Activated T-cell treated with anti-CD3 and anti-CD28 coated beads, Interleukin-2, amount 50 U/mL, for 24 hours (primary cell): Measurements from ENCODE around the gene UTP25.
A peak's percentile ranks its signal among the peaks of the same experiment; 100 is the strongest.

ENCODE experiments used
- DNase-seq: peaks from one replicate; pipeline ENCODE4 v3.0.0-alpha.2; 2020
- H3K27ac Mint-ChIP-seq: 2 replicates; pipeline ENCODE4 v1.8.0; 2020; ENCODE audit warnings: mild to moderate bottlenecking, mixed read lengths
- H3K27me3 Mint-ChIP-seq: 2 replicates; pipeline ENCODE4 v1.8.0; 2020; ENCODE audit warnings: mixed read lengths
- H3K36me3 Mint-ChIP-seq: 2 replicates; pipeline ENCODE4 v1.8.0; 2020; ENCODE audit warnings: low read depth, mixed read lengths
- H3K4me1 Mint-ChIP-seq: 2 replicates; pipeline ENCODE4 v1.8.0; 2020; ENCODE audit warnings: low read depth, mixed read lengths
- H3K4me3 Mint-ChIP-seq: 2 replicates; pipeline ENCODE4 v1.8.0; 2020; ENCODE audit warnings: mild to moderate bottlenecking, moderate library complexity, mixed read lengths
- H3K9me3 Mint-ChIP-seq: 2 replicates; pipeline ENCODE4 v1.8.0; 2020; ENCODE audit warnings: mixed read lengths

Gene UTP25

DNA sequence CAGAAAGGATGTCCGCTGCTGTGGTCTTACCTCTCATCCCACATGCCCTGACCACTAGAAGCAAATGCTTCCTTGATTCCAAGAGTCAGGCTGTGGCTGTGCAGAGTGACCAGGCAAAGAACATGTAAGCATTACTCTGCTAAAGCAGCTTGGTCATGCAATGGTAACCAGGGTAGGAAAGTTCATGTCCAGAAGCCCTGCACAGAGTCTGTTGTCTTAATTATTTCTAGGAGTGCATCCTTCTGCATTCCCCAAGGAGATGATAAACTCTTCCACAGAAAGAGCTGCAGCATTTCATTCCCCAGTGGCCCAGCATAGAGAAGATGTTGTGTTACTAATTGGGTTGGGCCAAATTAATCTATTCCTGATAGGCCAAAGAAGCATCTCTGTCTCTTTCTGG is 10.1 kb upstream of the UTP25 start:
- Mint-ChIP-seq H3K4me3 (no peak overlapping the region), H3K27ac (no peak overlapping the region), H3K36me3 (no peaks in the 10 kb centered on the region), H3K4me1 (peaks cover 10% of the 10 kb centered on the region), H3K9me3 (no peaks in the 10 kb centered on the region), H3K27me3 (peaks cover 22% of the 10 kb centered on the region)
- no peak for DNase-seq

DNA sequence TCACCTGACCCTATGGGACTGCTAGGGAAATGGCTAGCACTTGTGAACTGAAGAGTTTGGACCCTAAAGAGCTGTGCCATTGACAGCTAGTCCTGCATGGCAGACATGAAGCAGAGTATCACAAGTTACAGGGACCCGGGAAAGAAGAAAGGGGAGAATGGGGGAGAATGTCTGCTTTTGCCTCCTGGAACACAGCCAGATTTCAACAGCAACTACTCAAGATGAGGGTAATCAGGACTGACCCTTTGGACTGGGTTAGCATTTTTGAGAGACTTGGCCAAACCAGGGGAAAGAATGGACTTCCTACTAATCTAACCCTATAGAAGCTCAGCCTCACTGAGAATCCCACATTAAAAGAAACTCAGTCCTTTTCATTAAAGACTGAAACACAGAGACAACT is 8.7 kb upstream of the UTP25 start:
- H3K4me3 Mint-ChIP-seq, result no peak overlapping the region
- H3K27ac Mint-ChIP-seq, result no peak overlapping the region
- no peak for DNase-seq
- peaks cover 25% of the 10 kb centered on the region for H3K27me3 Mint-ChIP-seq
- H3K9me3 Mint-ChIP-seq, result no peaks in the 10 kb centered on the region
- peaks cover 19% of the 10 kb centered on the region for H3K4me1 Mint-ChIP-seq
- no peaks in the 10 kb centered on the region for H3K36me3 Mint-ChIP-seq

DNA sequence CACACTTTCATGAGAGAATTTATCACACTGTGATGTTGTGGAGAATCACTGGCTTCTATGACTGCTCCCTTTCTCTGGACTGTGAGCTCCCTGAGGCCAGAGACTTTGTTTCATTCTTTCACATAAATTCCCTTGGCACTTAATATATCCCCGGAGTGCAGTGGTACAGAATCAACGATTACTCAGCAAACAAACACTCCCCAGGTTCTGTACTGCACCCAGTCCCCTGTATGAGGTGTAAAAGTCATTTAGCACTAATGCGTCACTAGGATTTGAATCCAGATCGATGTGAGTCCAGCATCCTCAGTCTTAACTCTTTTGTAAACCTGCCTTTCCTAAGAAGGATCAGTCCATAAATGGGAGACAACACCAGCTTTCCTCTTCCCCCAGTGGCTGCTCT is 6.8 kb upstream of the UTP25 start:
- Mint-ChIP-seq H3K27ac (no peak overlapping the region), H3K36me3 (no peaks in the 10 kb centered on the region), H3K9me3 (no peaks in the 10 kb centered on the region), H3K4me3 (no peak overlapping the region), H3K4me1 (peaks cover 13% of the 10 kb centered on the region), H3K27me3 (peaks cover 25% of the 10 kb centered on the region)
- no peak for DNase-seq

DNA sequence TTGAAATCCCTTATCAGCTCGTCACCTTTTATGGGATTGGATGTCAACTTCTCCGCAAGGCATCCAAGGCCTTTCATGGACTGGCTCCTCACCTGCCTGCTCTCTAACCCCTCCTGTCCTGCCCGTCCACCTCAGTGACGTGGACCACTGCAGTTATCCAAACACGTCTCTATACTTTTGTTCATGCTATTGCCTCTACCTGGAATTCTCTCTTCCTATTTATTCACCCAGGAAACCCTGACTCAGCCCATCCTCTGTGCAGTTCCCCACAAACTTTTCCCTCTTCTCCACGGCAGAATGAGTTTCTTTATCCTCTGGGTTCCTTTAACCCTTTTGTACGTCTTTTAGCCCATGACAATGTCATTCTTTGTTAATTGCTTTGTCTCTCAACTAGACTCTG is 5.1 kb upstream of the UTP25 start:
- peaks cover 25% of the 10 kb centered on the region for H3K27me3 Mint-ChIP-seq
- H3K4me1 Mint-ChIP-seq, result peaks cover 20% of the 10 kb centered on the region
- H3K4me3 Mint-ChIP-seq, result no peak overlapping the region
- H3K27ac Mint-ChIP-seq, result no peak overlapping the region
- H3K9me3 Mint-ChIP-seq, result no peaks in the 10 kb centered on the region
- DNase-seq, result no peak
- no peaks in the 10 kb centered on the region for H3K36me3 Mint-ChIP-seq

DNA sequence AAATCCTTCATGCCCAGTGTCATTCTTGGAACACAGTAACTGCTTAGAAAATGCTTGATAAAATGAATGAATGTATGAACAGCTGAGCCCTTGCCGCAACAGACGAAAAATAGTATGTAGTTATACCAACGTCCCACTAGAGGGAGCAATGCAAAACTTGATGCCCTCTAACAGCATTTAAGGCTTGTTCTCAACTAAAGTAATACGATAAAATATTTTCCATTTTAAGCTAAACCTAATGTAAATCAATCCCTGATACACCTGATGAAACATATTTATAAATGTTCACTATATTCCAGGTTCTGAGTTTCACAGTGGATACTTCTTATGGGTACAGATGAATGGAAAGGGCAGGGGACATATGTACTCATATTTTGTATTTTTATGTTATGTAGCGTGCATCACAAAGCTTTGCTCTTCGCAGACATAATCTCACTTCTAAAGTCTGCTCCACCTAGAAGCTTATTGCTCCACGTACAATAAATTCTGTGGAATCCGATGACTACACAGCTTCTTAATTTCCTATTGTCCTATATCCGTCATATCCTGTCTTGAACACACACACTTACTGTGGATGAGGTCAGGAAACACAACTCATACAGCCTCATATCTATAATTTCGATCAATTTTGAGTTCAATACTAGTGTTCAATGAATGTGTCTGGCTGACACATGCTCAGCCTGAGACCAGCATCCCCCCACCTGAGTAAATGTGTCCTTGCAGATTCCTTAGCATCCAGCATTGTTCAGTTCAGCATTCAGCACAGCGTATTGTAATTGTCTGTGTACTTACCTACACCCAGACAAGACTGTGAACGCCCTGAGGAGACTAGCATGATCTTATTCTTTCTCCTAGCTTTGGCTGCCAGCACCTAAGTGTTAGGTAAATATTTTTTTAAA is 4.4 kb upstream of the UTP25 start:
- DNase-seq, result no peak
- H3K27me3 Mint-ChIP-seq, result peaks cover 25% of the 10 kb centered on the region
- H3K9me3 Mint-ChIP-seq, result no peaks in the 10 kb centered on the region
- peaks cover 6% of the 10 kb centered on the region for H3K36me3 Mint-ChIP-seq
- H3K27ac Mint-ChIP-seq, result no peak overlapping the region
- no peak overlapping the region for H3K4me3 Mint-ChIP-seq
- H3K4me1 Mint-ChIP-seq, result peaks cover 22% of the 10 kb centered on the region

DNA sequence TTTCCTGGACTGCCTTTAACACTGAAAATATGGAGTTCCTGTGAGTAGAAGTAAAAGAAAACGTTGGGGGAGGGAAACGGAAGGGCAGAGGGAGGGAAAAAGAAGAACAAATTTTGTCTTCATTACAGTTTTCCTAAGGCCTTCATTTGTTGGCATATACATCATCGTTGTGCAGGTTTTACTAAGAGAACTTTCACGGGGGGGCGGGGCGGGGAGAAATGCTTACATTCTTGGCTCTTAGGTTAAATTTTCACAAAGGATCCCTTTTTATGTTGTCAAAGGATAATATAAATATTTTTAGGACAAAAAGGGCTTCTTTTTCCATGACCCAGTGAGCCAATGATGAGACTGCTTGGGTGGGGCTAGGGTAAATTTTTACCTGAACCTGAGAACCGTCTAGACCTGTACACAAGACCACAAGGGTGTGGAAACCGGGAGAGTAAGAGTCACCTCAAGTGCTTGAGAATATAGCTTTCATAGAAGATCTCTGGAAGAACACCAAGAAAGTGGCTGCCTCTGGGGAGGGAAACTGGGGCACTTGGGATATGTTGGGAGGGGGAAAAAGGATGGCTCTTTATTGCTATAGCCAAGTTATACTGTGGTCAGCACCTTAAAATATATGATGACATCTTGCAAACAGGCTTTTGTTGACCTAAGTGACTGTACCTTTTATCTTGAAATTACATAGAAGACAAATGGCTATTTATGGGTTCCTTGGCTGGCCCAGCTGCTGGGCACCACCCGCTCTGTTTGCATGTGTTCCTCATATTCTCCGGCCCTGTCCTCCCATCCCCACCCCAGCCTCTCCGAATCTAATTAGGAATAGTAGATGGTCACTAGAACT is 2.0 kb upstream of the UTP25 start:
- no peak overlapping the region for H3K27ac Mint-ChIP-seq
- H3K27me3 Mint-ChIP-seq, result peaks cover 14% of the 10 kb centered on the region
- peaks cover 42% of the 10 kb centered on the region for H3K4me1 Mint-ChIP-seq
- no peak overlapping the region for H3K4me3 Mint-ChIP-seq
- peaks cover 26% of the 10 kb centered on the region for H3K36me3 Mint-ChIP-seq
- no peak for DNase-seq
- H3K9me3 Mint-ChIP-seq, result no peaks in the 10 kb centered on the region

DNA sequence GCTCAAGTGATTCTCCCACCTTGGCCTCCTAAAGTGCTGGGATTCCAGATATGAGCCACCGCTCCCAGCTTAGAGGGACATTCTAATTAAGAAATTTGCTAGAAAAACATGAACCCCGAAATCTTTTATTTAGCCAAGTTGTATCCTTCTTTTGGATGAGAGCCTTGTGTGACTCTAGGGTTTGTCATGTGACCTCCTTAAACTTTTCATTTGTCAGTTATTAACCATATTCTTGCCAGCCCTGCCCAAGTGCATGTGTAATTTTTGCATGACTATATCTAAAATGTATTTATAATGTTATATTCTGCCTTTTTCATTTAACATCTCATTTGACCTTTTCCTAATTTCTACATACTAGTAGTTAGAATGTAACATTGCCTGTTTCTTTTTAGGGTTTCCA is 1.9 kb downstream of the UTP25 start:
- Mint-ChIP-seq H3K27me3 (no peaks in the 10 kb centered on the region), H3K4me3 (peak overlapping the region; percentile 97), H3K27ac (peak overlapping the region; percentile 71), H3K9me3 (no peaks in the 10 kb centered on the region), H3K4me1 (peaks cover 54% of the 10 kb centered on the region), H3K36me3 (peaks cover 63% of the 10 kb centered on the region)
- DNase-seq, result no peak

DNA sequence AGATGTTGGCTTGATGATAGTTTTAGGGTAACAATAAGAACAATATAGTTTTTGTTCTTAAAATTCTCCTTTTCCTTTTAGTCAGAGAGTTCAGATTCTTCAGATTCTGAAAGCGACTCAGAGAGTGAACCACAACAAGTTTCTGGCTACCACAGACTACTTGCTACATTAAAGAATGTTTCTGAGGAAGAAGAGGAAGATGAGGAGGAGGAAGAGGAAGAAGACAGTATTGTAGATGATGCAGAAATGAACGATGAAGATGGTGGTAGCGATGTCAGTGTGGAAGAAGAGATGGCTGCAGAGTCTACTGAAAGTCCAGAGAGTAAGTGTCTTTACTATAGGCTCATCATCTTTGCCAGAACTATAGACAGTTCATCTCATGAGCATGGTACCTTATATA is 3.0 kb downstream of the UTP25 start:
- Mint-ChIP-seq H3K4me1 (peaks cover 64% of the 10 kb centered on the region), H3K27me3 (no peaks in the 10 kb centered on the region), H3K4me3 (no peak overlapping the region), H3K9me3 (no peaks in the 10 kb centered on the region), H3K27ac (no peak overlapping the region), H3K36me3 (peaks cover 73% of the 10 kb centered on the region)
- no peak for DNase-seq

DNA sequence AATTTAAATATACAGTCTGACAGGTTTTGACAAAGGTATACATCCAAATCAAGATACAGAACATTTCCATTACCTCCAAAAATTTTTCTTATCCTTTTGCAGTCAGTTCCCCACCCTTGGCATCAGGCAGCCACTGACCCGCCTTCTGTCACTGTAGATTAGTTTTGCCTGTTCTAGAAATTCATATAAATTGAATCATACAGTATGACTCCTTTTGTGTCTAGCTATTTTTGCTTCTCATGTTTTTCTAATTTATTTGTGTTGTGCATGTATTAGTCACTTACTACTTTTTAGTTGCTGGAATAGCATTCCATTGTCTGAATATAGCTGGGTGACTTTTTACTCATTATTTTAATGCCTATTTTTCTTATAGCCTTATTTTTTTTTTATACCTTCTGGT is 3.8 kb downstream of the UTP25 start:
- H3K4me1 Mint-ChIP-seq, result peaks cover 73% of the 10 kb centered on the region
- DNase-seq, result no peak
- no peaks in the 10 kb centered on the region for H3K27me3 Mint-ChIP-seq
- H3K4me3 Mint-ChIP-seq, result no peak overlapping the region
- H3K9me3 Mint-ChIP-seq, result no peaks in the 10 kb centered on the region
- H3K36me3 Mint-ChIP-seq, result peaks cover 82% of the 10 kb centered on the region
- no peak overlapping the region for H3K27ac Mint-ChIP-seq

DNA sequence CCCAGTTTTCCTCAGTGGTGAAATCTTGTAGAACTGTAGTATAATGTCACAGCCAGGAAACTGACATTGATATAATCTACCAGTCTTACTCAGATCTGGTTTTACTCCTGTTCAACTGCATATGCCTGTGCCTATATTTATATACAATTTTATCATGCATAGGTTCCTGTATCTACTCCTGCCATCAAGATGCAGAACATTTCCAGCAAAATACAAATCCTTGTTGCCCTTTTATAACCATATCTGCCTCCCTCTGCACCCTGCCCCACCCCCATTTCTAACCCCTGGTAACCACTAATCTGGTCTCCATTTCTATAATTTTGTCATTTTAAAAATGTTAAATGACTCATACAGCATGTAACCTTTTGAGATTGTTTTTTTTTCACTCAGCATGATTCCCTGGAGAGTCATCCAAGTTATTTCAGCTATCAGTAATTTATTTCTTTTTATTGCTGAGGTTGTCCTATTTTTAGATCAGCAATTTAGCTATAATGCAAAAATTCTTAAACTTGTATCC is 8.1 kb downstream of the UTP25 start:
- H3K4me1 Mint-ChIP-seq, result peaks cover 69% of the 10 kb centered on the region
- H3K27ac Mint-ChIP-seq, result peak overlapping the region; percentile 80
- no peaks in the 10 kb centered on the region for H3K9me3 Mint-ChIP-seq
- DNase-seq, result no peak
- H3K36me3 Mint-ChIP-seq, result peaks cover 98% of the 10 kb centered on the region
- H3K4me3 Mint-ChIP-seq, result no peak overlapping the region
- no peaks in the 10 kb centered on the region for H3K27me3 Mint-ChIP-seq

DNA sequence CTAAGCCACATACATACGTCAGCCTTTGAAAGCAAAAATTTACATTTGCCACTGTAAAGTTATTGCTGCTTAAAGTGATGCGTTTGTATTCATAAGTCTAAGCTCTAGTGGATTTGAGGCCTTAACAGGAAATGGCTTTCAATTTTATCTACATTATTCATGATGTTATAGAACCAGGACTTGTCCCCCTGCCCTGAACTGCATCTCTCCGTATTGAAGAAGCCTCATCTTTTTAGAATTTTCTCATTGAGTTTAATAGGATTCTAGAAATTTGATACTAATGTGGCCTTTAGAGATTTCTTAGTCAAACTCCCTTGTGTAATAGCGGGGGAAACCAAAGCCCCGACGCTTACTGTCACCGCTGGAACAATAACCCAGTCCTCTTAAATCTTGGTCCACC is 9.9 kb downstream of the UTP25 start:
- DNase-seq, result no peak
- Mint-ChIP-seq H3K4me3 (no peak overlapping the region), H3K27ac (peak overlapping the region; percentile 16), H3K9me3 (no peaks in the 10 kb centered on the region), H3K4me1 (peaks cover 60% of the 10 kb centered on the region), H3K27me3 (no peaks in the 10 kb centered on the region), H3K36me3 (peaks cover 100% of the 10 kb centered on the region)

DNA sequence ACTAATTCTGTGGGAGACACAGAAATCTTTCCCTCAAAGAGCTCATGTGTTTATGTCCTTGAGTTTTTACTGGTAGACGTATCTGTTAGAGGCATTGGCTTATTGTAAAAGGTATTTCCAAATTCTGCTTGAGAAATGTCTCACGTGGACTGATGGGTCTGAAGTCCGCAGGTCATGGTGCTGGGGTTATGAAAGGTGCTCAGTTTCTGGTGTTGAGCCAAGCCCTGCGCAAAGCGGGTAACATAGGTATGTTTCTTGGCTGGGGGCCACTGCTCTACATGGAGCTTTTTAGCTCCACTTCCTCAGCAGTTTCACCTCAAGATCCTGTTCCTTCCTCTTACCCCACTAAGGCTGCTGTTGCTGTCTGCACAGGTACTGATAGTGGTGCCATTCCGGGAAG is 10.8 kb downstream of the UTP25 start:
- no peaks in the 10 kb centered on the region for H3K27me3 Mint-ChIP-seq
- H3K4me1 Mint-ChIP-seq, result peaks cover 55% of the 10 kb centered on the region
- H3K27ac Mint-ChIP-seq, result no peak overlapping the region
- H3K9me3 Mint-ChIP-seq, result no peaks in the 10 kb centered on the region
- H3K4me3 Mint-ChIP-seq, result no peak overlapping the region
- no peak for DNase-seq
- H3K36me3 Mint-ChIP-seq, result peaks cover 100% of the 10 kb centered on the region

DNA sequence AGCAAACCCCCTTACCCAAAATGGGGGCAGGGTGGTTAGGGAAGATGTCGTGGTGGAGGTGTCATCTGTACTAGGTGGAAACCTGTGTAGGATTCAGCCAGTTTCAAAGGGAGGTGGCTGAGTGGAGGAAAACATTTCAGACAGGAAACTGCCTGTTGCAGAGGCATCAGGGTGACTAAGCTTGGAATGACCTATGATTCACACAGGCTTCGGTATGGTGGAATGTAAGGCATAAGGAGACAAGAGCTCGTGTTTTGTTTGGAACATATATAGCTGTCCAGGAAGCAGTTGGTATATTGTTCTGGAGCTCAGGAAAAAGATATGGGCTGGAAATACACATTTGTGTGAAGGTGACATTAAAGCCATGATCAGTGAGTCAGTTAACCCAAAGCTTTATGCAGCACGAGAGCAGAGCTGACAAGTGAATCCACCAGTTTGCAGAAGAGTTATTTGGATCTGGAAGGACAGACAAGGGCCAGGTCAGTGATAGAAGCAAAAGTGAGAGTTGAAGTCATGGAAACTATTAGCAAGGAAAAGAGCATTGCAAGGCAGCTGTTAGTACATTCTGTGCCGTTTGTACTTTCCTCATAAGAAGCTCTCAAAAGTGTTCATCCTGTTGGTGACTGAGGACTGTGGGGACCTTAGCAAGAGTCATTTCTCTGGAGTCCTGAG is 12.2 kb downstream of the UTP25 start:
- no peak for DNase-seq
- peaks cover 98% of the 10 kb centered on the region for H3K36me3 Mint-ChIP-seq
- peaks cover 46% of the 10 kb centered on the region for H3K4me1 Mint-ChIP-seq
- no peaks in the 10 kb centered on the region for H3K27me3 Mint-ChIP-seq
- no peak overlapping the region for H3K4me3 Mint-ChIP-seq
- H3K27ac Mint-ChIP-seq, result peak overlapping the region; percentile 88
- H3K9me3 Mint-ChIP-seq, result no peaks in the 10 kb centered on the region

DNA sequence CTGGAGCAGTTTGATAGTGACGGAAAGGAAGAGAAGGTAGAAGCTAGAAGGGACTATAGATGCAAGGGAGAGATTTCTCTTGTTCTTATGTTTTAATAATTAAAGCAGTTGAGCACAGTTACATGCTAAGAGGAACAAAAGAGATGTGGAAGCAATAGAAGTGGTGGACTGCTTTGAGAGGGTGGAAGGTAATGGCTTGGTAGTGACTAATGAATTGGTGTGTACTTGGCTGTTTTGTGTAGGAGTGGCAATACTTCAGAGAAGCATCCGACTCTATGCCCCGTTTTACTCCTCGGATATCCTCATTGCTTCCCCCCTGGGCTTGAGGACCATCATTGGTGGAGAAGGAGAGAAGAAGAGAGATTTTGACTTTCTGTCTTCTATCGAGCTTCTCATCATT is 12.8 kb downstream of the UTP25 start:
- no peak overlapping the region for H3K4me3 Mint-ChIP-seq

More for the DNA sequence above, 12.8 kb downstream of the UTP25 start:
- Mint-ChIP-seq H3K27ac (peak overlapping the region; percentile 88), H3K9me3 (no peaks in the 10 kb centered on the region), H3K27me3 (no peaks in the 10 kb centered on the region), H3K36me3 (peaks cover 98% of the 10 kb centered on the region), H3K4me1 (peaks cover 41% of the 10 kb centered on the region)
- DNase-seq, result no peak
